ENCODE measurements around the gene THYN1.

The THYN1 gene

GRCh38 chr11:134246100-134246499, 7.1 kb downstream of the THYN1 start:
- no peak for DNase-seq

DNA sequence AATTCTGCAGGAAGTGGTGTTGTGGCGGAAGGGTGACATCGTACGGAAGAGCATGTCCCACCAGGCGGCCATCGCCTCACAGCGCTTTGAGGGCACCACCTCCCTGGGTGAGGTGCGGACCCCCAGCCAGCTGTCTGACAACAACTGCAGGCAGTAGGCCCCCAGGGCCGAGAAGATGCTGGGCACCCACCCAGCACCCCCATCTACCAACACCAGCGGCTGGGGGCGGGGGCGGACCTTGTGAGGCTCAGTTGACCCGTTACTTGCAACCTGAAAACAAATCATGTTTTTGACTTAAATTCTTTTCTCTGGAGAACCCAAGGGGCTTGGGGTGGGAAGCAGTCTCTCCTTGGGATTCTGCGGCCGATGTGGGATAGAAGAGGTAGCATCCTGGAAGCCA, 7.7 kb downstream of the THYN1 start:
- no peak for DNase-seq

- DNase-seq, result no peak
These were observed 8.6 kb downstream of the THYN1 start for GRCh38 chr11:134244593-134244992.

GRCh38 chr11:134243913-134244312, 9.2 kb downstream of the THYN1 start:
- DNase-seq, result no peak

GRCh38 chr11:134242376-134242775, 10.8 kb downstream of the THYN1 start:
- DNase-seq, result no peak

- DNase-seq, result no peak
These were observed 12.6 kb downstream of the THYN1 start for GRCh38 chr11:134240592-134240991.

GRCh38 chr11:134238956-134239355, 14.2 kb downstream of the THYN1 start:
- no peak for DNase-seq

GRCh38 chr11:134237557-134237922, 15.6 kb downstream of the THYN1 start:
- no peak for DNase-seq

GRCh38 chr11:134236834-134237556, 16.2 kb downstream of the THYN1 start:
- no peak for DNase-seq

- DNase-seq, result no peak
These were observed 17.8 kb downstream of the THYN1 start for GRCh38 chr11:134235399-134235798.

- DNase-seq, result no peak
These were observed 19.4 kb downstream of the THYN1 start for GRCh38 chr11:134233729-134234179.

GRCh38 chr11:134231958-134232659, 21.0 kb downstream of the THYN1 start:
- no peak for DNase-seq

DNA sequence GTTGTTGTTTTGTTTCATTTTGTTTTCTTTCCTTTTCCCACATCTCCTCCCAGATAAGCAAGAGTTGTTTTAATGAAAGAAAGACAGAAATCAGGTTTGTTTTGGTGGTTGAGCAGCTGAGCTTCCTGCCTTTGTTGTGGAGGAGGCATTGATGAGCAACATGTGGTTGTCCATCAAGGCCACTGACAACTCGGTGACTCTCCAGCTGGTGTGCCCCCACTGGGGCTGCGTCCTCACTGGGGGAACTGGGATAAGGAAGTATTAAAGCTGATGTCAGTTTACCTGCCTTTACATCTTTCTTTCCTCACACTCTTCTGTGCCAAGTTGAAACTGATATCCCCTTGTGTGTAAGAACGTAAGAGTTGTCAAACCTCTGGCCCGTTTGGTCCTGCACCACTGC, 22.8 kb downstream of the THYN1 start:
- DNase-seq, result no peak

DNA sequence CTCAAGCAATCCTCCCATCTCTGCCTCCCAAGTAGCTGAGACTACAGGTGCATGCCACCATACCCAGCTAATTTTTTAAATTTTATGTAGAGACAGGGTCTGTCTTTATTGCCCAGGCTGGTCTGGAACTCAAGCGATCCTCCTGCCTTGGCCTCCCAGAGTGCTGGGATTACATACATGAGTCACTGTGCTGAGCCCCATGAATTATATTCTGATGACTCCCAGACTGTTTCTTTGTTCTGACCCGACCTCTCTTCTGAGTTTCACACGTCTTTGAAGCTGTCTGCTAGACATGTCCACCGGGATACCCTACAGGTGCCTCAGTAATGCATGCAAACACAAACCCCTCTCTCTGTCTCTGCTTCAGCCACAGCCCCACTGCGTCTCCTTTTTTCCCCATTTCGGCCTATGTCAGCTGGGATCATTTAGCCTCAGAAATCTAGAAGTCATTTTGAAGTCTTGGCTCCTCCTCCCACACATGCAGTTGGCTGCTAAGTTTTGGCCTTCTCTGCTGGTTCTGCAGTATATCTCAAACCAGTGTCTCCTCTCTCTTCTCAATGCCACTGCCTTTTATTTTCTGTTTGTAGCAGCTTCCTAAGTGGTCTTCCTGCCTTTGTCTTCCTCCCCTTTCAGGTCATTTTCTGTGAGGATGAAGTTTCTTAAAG, 23.9 kb downstream of the THYN1 start:
- DNase-seq, result no peak

DNA sequence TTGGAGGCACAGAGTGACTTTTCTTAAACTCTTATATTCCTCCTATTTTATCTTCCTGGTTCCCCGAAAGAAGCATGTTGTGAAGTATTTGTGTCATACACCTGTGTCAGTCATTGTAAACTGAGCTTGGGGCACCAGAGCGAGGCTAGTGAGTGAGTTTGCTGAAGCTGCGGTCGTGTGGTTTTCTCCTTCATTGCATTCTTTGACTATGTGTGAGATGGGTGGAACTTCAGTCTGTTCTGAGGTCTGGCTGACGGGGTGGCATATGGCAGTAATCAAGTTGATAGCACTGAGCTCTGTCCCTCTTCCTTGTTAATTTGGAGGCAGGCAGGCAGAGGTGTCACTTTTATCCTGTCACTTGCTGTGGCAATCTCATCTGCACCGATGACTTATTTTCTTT, 24.5 kb downstream of the THYN1 start:
- peak; percentile 22 for DNase-seq

- DNase-seq, result no peak
These were observed 26.3 kb downstream of the THYN1 start for GRCh38 chr11:134226806-134227325.

DNA sequence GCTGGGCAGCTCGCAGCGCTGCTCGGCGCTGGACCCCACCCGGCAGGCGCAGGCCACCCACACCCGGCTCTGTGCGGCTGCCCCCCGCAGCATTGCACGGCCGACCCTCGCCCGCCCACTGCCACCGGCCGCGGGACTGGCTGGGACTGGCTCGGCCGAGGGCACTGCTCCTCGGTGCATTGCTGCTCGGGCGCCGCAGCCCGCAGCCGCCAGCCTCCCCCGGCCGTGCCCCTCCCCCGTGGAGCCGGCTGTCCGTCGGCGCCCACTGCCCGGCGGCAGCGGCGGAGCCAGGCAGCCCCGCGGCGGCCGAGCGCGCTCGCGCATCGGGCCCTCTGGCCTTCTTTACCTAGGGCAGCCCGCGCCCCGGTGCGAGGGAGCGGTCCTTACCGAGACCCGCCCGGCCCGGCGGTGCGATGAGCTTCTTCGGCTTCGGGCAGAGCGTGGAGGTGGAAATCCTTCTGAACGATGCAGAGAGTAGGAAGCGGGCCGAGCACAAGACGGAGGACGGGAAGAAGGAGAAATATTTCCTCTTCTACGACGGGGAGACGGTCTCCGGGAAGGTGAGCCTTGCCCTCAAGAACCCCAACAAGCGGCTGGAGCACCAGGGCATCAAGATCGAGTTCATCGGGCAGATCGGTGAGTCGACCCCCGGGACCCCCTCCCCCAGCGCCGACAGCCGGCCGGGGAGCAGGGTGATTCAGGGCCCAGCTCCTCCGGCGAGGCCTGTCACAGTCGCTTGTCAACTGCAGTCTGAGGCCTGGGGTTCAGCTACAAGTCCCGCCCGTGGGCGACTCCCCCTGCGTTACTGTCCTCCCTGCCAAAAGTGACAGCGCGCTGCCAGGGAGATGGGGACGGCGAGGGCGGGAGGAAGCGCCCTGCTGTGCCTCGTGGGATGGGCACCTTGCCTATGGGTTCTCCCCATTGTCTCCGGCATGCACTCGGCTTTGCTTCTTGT, 28.2 kb downstream of the THYN1 start:
- DNase-seq, result peak; percentile 72

DNA sequence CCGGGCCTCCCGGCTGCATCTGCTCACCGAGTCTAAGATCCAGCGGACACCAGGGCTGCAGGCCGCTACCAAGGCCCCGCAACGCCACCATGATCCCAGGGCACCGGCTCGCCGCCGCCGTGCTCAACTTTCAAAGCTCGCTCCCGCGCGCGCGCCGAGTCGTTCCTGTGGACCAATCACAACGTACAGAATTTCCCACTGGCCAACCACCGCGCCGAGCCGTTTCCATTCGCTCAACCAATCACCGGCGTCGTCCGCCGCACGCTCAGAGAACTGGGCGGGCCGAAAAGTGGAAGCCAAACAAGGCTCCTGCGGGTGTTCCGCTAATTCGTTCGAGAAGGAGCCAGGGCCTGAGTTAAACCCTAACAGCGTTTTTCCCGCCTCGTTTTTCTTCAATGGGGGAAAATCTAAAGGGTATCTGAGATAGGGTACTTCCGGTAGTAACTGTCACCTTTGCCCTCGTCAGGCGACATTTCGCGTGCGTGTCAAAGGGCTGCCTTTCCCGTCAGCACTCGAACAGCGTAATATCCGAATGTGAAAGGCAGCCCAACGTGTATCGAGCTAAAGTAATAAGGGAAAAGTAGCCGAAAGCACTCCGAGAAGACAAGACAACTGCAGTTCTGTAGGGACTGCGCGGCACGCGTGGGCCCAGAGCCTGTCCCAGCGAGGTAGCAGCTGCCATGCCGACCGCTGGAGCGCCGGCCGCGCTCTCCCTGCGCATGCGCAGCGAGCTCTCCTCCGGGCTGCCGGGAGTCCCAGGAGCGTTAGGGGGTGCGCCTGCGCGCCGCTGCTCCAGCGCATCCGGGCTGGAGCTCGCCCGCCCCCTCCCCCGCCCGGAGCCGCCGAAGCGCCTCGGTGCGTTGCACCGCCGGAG, 29.1 kb downstream of the THYN1 start, which contains the start of the genes NCAPD3 and VPS26B:
NCAPD3 (minus strand) TSS at position 132 of the 874 bp plus-strand sequence; CDS start at position 91, 41 bp downstream.
VPS26B (plus strand) TSS at position 836 of the 874 bp plus-strand sequence. CDS start 452 bp downstream, outside the sequence.
- DNase-seq, result peak; percentile 96

- DNase-seq, result no peak
These were observed 30.0 kb downstream of the THYN1 start for GRCh38 chr11:134223121-134223520.

GRCh38 chr11:134216816-134217215, 36.3 kb downstream of the THYN1 start:
- no peak for DNase-seq

GRCh38 chr11:134215836-134216235, 37.3 kb downstream of the THYN1 start:
- DNase-seq, result no peak
